Right lung (tissue), 5 donors: ENCODE results near the gene ATG2A. TPM values are rescaled to one million over a fixed set of nuclear protein-coding genes. Genes with fewer than 3 reads are reported as not detected.

ENCODE experiments used
- polyA plus RNA-seq, 5 donors: library from polyadenylated mRNA; unstranded; fragments of 120-200 nt; gene quantifications; one replicate each; pipeline versions ENCODE4 v1.2.1 to v1.2.3, GENCODE V29; 2013; ENCODE audit warnings: inconsistent platforms in 1 of 5, low replicate concordance in 1 of 5; ENCODE audit not compliant: insufficient read length in 5 of 5, insufficient read depth in 1 of 5

Gene ATG2A
- polyA plus RNA-seq, 5 donors, result 10.3 to 25.1 (median 15.9) TPM

Other genes with a start within 250 kb of the ATG2A start
- gene NRXN2, start 194.0 kb downstream of the ATG2A start, polyA plus RNA-seq, result 10 to 100 TPM in 2 of 5 donors, 1 to 10 TPM in 3; 6.3 to 18.3 (median 9.1) TPM
- 10 to 100 TPM in 2 of 5 donors, 1 to 10 TPM in 3; 6.5 to 10.7 (median 9.9) TPM for gene RASGRP2, start 173.1 kb downstream of the ATG2A start, polyA plus RNA-seq
- gene PYGM, start 157.2 kb downstream of the ATG2A start, polyA plus RNA-seq, result 10 to 100 TPM in 1 of 5 donors, 1 to 10 TPM in 4; 1.7 to 12.9 (median 2.7) TPM
- 100 to 1,000 TPM; 394 to 497 (median 409) TPM for gene SF1, start 138.7 kb downstream of the ATG2A start, polyA plus RNA-seq
- 10 to 100 TPM; 31.6 to 46.6 (median 42.1) TPM for gene MAP4K2, start 114.0 kb downstream of the ATG2A start, polyA plus RNA-seq
- 10 to 100 TPM; 30.3 to 48.5 (median 37.1) TPM for gene MEN1, start 106.7 kb downstream of the ATG2A start, polyA plus RNA-seq
- 1 to 10 TPM; 5.6 to 10.0 (median 8.5) TPM for gene CDC42BPG, start 72.6 kb downstream of the ATG2A start, polyA plus RNA-seq
- gene EHD1, start 38.6 kb downstream of the ATG2A start, polyA plus RNA-seq, result 10 to 100 TPM; 38.4 to 65.5 (median 49.2) TPM
- 10 to 100 TPM; 10.4 to 18.2 (median 13.5) TPM for gene PPP2R5B, start 7.5 kb upstream of the ATG2A start, polyA plus RNA-seq
- gene GPHA2, start 18.7 kb upstream of the ATG2A start, polyA plus RNA-seq, result under 1 TPM in 3 of 5 donors, not detected in 2; 0.15 to 0.27 (median 0.24) TPM
- gene MAJIN, start 54.9 kb upstream of the ATG2A start, polyA plus RNA-seq, result not detected
- 1 to 10 TPM; 3.3 to 4.3 (median 3.9) TPM for gene BATF2, start 79.8 kb upstream of the ATG2A start, polyA plus RNA-seq
- 10 to 100 TPM; 39.1 to 77.6 (median 48.9) TPM for gene ARL2, start 97.0 kb upstream of the ATG2A start, polyA plus RNA-seq
- gene SNX15, start 110.2 kb upstream of the ATG2A start, polyA plus RNA-seq, result 10 to 100 TPM; 19.8 to 29.3 (median 24.4) TPM
- 10 to 100 TPM in 3 of 5 donors, 1 to 10 TPM in 2; 8.9 to 16.8 (median 10.4) TPM for gene SAC3D1, start 124.0 kb upstream of the ATG2A start, polyA plus RNA-seq
- gene NAALADL1, start 141.3 kb upstream of the ATG2A start, polyA plus RNA-seq, result 10 to 100 TPM; 12.0 to 21.2 (median 16.5) TPM
- gene CDCA5, start 166.8 kb upstream of the ATG2A start, polyA plus RNA-seq, result 10 to 100 TPM; 12.9 to 25.1 (median 17.9) TPM
- gene ZFPL1, start 167.0 kb upstream of the ATG2A start, polyA plus RNA-seq, result 10 to 100 TPM; 23.5 to 35.3 (median 29.7) TPM
- 100 to 1,000 TPM in 2 of 5 donors, 10 to 100 TPM in 3; 84.5 to 148 (median 99.6) TPM for gene VPS51, start 179.0 kb upstream of the ATG2A start, polyA plus RNA-seq
- 10 to 100 TPM; 18.0 to 27.0 (median 20.6) TPM for gene TM7SF2, start 194.7 kb upstream of the ATG2A start, polyA plus RNA-seq
- gene ZNHIT2, start 200.5 kb upstream of the ATG2A start, polyA plus RNA-seq, result 1 to 10 TPM; 3.7 to 9.9 (median 4.5) TPM
- gene FAU, start 204.9 kb upstream of the ATG2A start, polyA plus RNA-seq, result 1,000 to 10,000 TPM in 1 of 5 donors, 100 to 1,000 TPM in 4; 725 to 1,079 (median 855) TPM
- gene MRPL49, start 205.1 kb upstream of the ATG2A start, polyA plus RNA-seq, result 10 to 100 TPM; 40.7 to 48.7 (median 43.5) TPM
- 10 to 100 TPM; 39.1 to 50.0 (median 49.1) TPM for gene SYVN1, start 217.3 kb upstream of the ATG2A start, polyA plus RNA-seq